K562 (cell line): ENCODE data around the gene ZKSCAN3. TPM values are rescaled to one million over a fixed set of nuclear protein-coding genes. Genes with fewer than 3 reads are reported as not detected.

Source experiments
- CBFB ChIP-seq: sonication (generic); formaldehyde crosslinking; IDR thresholded peaks from 2 replicates; pipeline ENCODE4 v1.4.0; 2020; ENCODE audit warnings: mild to moderate bottlenecking, missing genetic modification reagents
- CHAMP1 ChIP-seq: fragments of 450-650 bp; IDR thresholded peaks from 2 replicates; pipeline ENCODE4 v1.6.1; 2016; ENCODE audit warnings: mild to moderate bottlenecking
- CTCF ChIP-seq, 3 experiments: IDR thresholded peaks in 2 of 3; conservative IDR thresholded peaks in 1 of 3; 2 replicates each; pipeline ENCODE4 v1.5.1; 2011 to 2012; ENCODE audit warnings: low read length in 3 of 3, mild to moderate bottlenecking in 3 of 3, control low read depth in 2 of 3, improper control_type of control experiment in 1 of 3, inconsistent platforms in 1 of 3, low read depth in 1 of 3, mixed read lengths in 1 of 3, moderate library complexity in 1 of 3; ENCODE audit not compliant: insufficient read depth in 2 of 3
- IFI16 ChIP-seq: fragments of 250-450 bp; sonication (Bioruptor Pico); IDR thresholded peaks from 2 replicates; pipeline ENCODE4 v2.1.2; 2022; ENCODE audit warnings: mild to moderate bottlenecking, inconsistent platforms
- MAFG ChIP-seq: fragments of 450-650 bp; conservative IDR thresholded peaks from 2 replicates; pipeline ENCODE4 v1.6.1; 2016; ENCODE audit warnings: missing genetic modification characterization, missing compliant biosample characterization
- MAZ ChIP-seq, 2 experiments: fragments of 450-650 bp in 1 of 2; sonication (generic) in 1 of 2; formaldehyde crosslinking; IDR thresholded peaks in 1 of 2; conservative IDR thresholded peaks in 1 of 2; 2 replicates each; pipeline versions ENCODE4 v1.4.0 to v1.5.0; 2020; ENCODE audit warnings: mild to moderate bottlenecking in 1 of 2, missing genetic modification reagents in 1 of 2
- MTA2 ChIP-seq: fragments of 450-650 bp; IDR thresholded peaks from 2 replicates; pipeline ENCODE4 v1.6.1; 2016; ENCODE audit warnings: low read depth
- PYGO2 ChIP-seq: fragments of 450-650 bp; IDR thresholded peaks from 2 replicates; pipeline ENCODE4 v1.6.1; 2016; ENCODE audit warnings: mild to moderate bottlenecking, missing genetic modification characterization, moderate library complexity, missing compliant biosample characterization
- RAD51 ChIP-seq: fragments of 450-650 bp; IDR thresholded peaks from 2 replicates; pipeline ENCODE4 v1.7.1; 2016; ENCODE audit warnings: low read depth, mild to moderate bottlenecking, borderline replicate concordance
- ZNF165 ChIP-seq: fragments of 250-450 bp; sonication (Bioruptor Pico); IDR thresholded peaks from 2 replicates; pipeline ENCODE4 v1.4.0; 2020; ENCODE audit warnings: borderline replicate concordance
- ZNF354B ChIP-seq: fragments of 250-450 bp; sonication (Bioruptor Pico); IDR thresholded peaks from 2 replicates; pipeline ENCODE4 v1.4.0; 2020
- ZNF551 ChIP-seq: fragments of 250-450 bp; sonication (Bioruptor Pico); IDR thresholded peaks from 2 replicates; pipeline ENCODE4 v1.5.0; 2021; ENCODE audit warnings: mild to moderate bottlenecking, moderate library complexity
- ZNF639 ChIP-seq, 2 experiments: fragments of 200-800 bp in 1 of 2; sonication (Bioruptor generic) in 1 of 2; sonication (generic) in 1 of 2; formaldehyde crosslinking in 1 of 2; IDR thresholded peaks in 1 of 2; conservative IDR thresholded peaks in 1 of 2; 2 replicates each; pipeline versions ENCODE4 v1.5.0 to v1.6.1; 2016 to 2020; ENCODE audit warnings: missing compliant biosample characterization in 1 of 2, missing genetic modification characterization in 1 of 2, missing genetic modification reagents in 1 of 2
- polyA plus RNA-seq, 8 experiments: library from polyadenylated mRNA; depleted of rRNA in 4 of 8; stranded (reverse) in 5 of 8; unstranded in 3 of 8; fragments of >200 nt; fragmentation: Nextera tagmentation in 2 of 8; fragmentation: Illumina TruSeq in 1 of 8; extraction: Ambion mirVana in 2 of 8; extraction: Trizol in 1 of 8; gene quantifications; 2 replicates each; pipeline versions ENCODE4 v1.2.1 to v1.2.3, GENCODE V29; 2011 to 2014; ENCODE audit warnings: inconsistent platforms in 1 of 8, missing spikeins in 1 of 8
- total RNA-seq, 7 experiments: library from RNA; depleted of rRNA in 6 of 7; stranded (reverse); fragments of >200 nt in 6 of 7; fragmentation: Illumina TruSeq in 2 of 7; extraction: Trizol in 2 of 7; gene quantifications; 2 replicates each; pipeline versions ENCODE4 v1.2.1 to v1.2.3, GENCODE V29; 2011 to 2021; ENCODE audit warnings: low replicate concordance in 1 of 7
- TF ChIP-seq, protein P1 (sequence below), 2 experiments: fragments of 450-650 bp; conservative IDR thresholded peaks; 2 replicates each; pipeline ENCODE4 v1.6.1; 2017; ENCODE audit warnings: mild to moderate bottlenecking in 2 of 2, moderate library complexity in 2 of 2

Gene ZKSCAN3
- total and polyA plus RNA-seq, 9 of the 15 experiments (the other 6 are each of a cell fraction or from before 2014, with no cell fraction given) = 3.0 to 12.4 (median 10.2) TPM

DNA sequence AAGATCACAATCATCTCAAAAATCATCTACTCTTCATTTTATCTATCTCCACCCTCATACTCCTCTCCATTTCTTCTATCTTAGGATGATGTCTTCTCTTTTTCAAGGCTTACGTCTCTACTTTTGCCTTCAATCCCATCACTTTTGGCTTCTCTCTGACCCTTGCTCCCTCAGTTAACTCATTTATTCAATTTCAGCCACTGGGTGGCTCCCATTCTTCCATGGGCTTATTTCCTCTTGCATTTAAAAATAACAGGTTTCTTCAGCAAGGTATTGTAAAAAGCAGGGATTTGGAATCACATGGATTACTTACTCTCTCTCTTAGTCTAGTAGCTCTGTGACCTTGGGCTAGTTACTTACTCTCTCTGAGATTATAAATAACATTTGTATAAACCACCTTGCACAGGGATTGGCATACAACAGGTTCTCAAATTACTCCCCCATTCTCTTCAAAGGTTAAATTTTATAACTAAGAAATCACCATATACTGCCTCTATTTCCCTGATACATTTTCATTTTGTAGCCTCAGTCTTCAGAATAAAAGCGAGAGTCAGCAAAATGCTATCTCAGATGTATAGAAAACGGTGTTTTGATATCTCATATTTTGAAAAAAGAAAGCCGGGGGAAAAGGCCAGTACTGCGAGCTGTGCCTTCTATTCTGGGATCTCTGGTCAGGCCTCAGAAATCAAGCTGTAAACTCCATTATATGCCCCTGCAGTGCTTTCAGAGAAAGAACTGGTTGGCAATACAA is 44.3 kb downstream of the ZKSCAN3 start (continued):
- TF ChIP-seq ZNF639 (CRISPR knock-in tag; conservative IDR thresholded peaks at IDR 0.05 in 1 of 2, IDR thresholded peaks at IDR 0.05 in 1 of 2) (no peak), ZNF551 (CRISPR knock-in tag) (no peak), ZNF354B (CRISPR knock-in tag) (no peak), RAD51 (no peak), PYGO2 (no peak), CBFB (no peak), CHAMP1 (no peak), IFI16 (CRISPR knock-in tag) (no peak), MAZ (CRISPR knock-in tag; conservative IDR thresholded peaks at IDR 0.05 in 1 of 2, IDR thresholded peaks at IDR 0.05 in 1 of 2) (peak in 1 of 2 experiments; percentile 24; a peak in 1 of 4 replicates), MTA2 (no peak), ZNF165 (no peak), CTCF (IDR thresholded peaks at IDR 0.05 in 2 of 3, conservative IDR thresholded peaks at IDR 0.05 in 1 of 3; ENCODE audit: insufficient read depth in 2 of 3, low read depth in 1 of 3, low read length in 3 of 3) (peak; percentile 30 to 53 (median 34); a peak in 4 of 6 replicates), MAFG (0 out of 2 replicates have a peak, but pooled peaks have one; percentile 28)
- TF ChIP-seq, protein P1, sequence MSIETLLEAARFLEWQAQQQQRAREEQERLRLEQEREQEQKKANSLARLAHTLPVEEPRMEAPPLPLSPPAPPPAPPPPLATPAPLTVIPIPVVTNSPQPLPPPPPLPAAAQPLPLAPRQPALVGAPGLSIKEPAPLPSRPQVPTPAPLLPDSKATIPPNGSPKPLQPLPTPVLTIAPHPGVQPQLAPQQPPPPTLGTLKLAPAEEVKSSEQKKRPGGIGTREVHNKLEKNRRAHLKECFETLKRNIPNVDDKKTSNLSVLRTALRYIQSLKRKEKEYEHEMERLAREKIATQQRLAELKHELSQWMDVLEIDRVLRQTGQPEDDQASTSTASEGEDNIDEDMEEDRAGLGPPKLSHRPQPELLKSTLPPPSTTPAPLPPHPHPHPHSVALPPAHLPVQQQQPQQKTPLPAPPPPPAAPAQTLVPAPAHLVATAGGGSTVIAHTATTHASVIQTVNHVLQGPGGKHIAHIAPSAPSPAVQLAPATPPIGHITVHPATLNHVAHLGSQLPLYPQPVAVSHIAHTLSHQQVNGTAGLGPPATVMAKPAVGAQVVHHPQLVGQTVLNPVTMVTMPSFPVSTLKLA (conservative IDR thresholded peaks at IDR 0.05) = no peak
- TF ChIP-seq, all 486 proteins: peak for 9
